IMR-90 (cell line): ENCODE results near the gene SNRPF. TPM values are rescaled to one million over a fixed set of nuclear protein-coding genes. Genes with fewer than 3 reads are reported as not detected.
A peak's percentile ranks its signal among the peaks of the same experiment; 100 is the strongest.

Source experiments
- ATAC-seq: fragments of 200-7000 bp; cut with Tn5 transposase; 2 replicates; pipeline ENCODE4 v1.9.1; 2020; ENCODE audit warnings: low read depth, mild to moderate bottlenecking, moderate library complexity
- BruUV-seq: library from RNA; stranded (reverse); fragments of 400-500 nt; replicated peaks from 2 replicates; lab custom pipeline; 2021; lab: Mats Ljungman, UMichigan
- CTCF ChIA-PET: fragments of 300-600 bp; formaldehyde crosslinking; extraction: SDS; loops from one replicate; lab custom pipeline; 2021; ENCODE audit warnings: antibody characterized with exemption; lab: Yijun Ruan, JAX
- POLR2A ChIA-PET: fragments of 300-600 bp; sonication (Branson Sonifier 250); formaldehyde crosslinking; loops from one replicate; lab custom pipeline; 2022; ENCODE audit warnings: antibody characterized with exemption; ENCODE audit not compliant: unreplicated experiment; lab: Charles Lee
- DNase-seq: peaks from one replicate; pipeline ENCODE4 v3.0.0; 2013
- H2AFZ ChIP-seq: replicated peaks from 2 replicates; pipeline ENCODE3; 2013; ENCODE audit warnings: low read length, mild to moderate bottlenecking; ENCODE audit not compliant: poor library complexity
- H2AK5ac ChIP-seq: 2 replicates; pipeline ENCODE4 v1.6.1; 2013; ENCODE audit warnings: low read depth, low read length, inconsistent platforms
- H2AK9ac ChIP-seq: replicated peaks from 2 replicates; pipeline ENCODE3; 2013; ENCODE audit warnings: mild to moderate bottlenecking, low read depth, low read length, moderate library complexity; ENCODE audit not compliant: poor library complexity
- H2BK120ac ChIP-seq: 2 replicates; pipeline ENCODE4 v1.6.1; 2013; ENCODE audit warnings: low read depth, low read length, inconsistent platforms
- H2BK15ac ChIP-seq: 3 replicates; pipeline ENCODE4 v1.6.1; 2013; ENCODE audit warnings: low read depth, low read length, inconsistent platforms
- H2BK20ac ChIP-seq: 2 replicates; pipeline ENCODE4 v1.6.1; 2013; ENCODE audit warnings: low read depth, mild to moderate bottlenecking, inconsistent platforms, low read length, moderate library complexity
- H2BK5ac ChIP-seq: 2 replicates; pipeline ENCODE4 v1.6.1; 2013; ENCODE audit warnings: mild to moderate bottlenecking, low read depth, low read length, inconsistent platforms; ENCODE audit not compliant: poor library complexity, severe bottlenecking
- H3K14ac ChIP-seq: replicated peaks from 2 replicates; pipeline ENCODE4 v1.6.1; 2013; ENCODE audit warnings: low read depth, low read length, inconsistent platforms
- H3K18ac ChIP-seq: 2 replicates; pipeline ENCODE4 v1.6.1; 2013; ENCODE audit warnings: low read depth, low read length, control low read depth
- H3K23ac ChIP-seq: 2 replicates; pipeline ENCODE4 v1.6.1; 2013; ENCODE audit warnings: low read depth, low read length, inconsistent platforms
- H3K27ac ChIP-seq: 2 replicates; pipeline ENCODE4 v1.5.1; 2013; ENCODE audit warnings: mild to moderate bottlenecking, control low read depth, low read length; ENCODE audit not compliant: insufficient read depth
- H3K27me3 ChIP-seq: 2 replicates; pipeline ENCODE4 v1.6.1; 2013; ENCODE audit warnings: low read length; ENCODE audit not compliant: control insufficient read depth, insufficient read depth
- H3K36me3 ChIP-seq: 2 replicates; pipeline ENCODE4 v1.6.1; 2013; ENCODE audit warnings: low read length, mixed read lengths; ENCODE audit not compliant: control insufficient read depth, insufficient read depth
- H3K4ac ChIP-seq: 2 replicates; pipeline ENCODE4 v1.6.1; 2013; ENCODE audit warnings: low read depth, low read length, inconsistent platforms
- H3K4me1 ChIP-seq: 2 replicates; pipeline ENCODE4 v1.6.1; 2013; ENCODE audit warnings: low read length, mixed read lengths; ENCODE audit not compliant: control insufficient read depth, insufficient read depth
- H3K4me2 ChIP-seq: 2 replicates; pipeline ENCODE4 v1.6.1; 2013; ENCODE audit warnings: low read depth, mild to moderate bottlenecking, control low read depth, low read length, moderate library complexity
- H3K4me3 ChIP-seq: 2 replicates; pipeline ENCODE4 v1.5.1; 2013; ENCODE audit warnings: low read depth, mild to moderate bottlenecking, control low read depth, low read length, moderate library complexity; ENCODE audit not compliant: insufficient read depth
- H3K56ac ChIP-seq: 2 replicates; pipeline ENCODE4 v1.6.1; 2013; ENCODE audit warnings: low read length, inconsistent platforms; ENCODE audit not compliant: insufficient read depth; ENCODE audit errors: extremely low read depth
- H3K79me1 ChIP-seq, 2 experiments: 2 replicates each; pipeline ENCODE4 v1.6.1; 2013; ENCODE audit warnings: low read length in 2 of 2, inconsistent platforms in 1 of 2, low read depth in 1 of 2
- H3K9ac ChIP-seq: 2 replicates; pipeline ENCODE4 v1.6.1; 2013; ENCODE audit warnings: low read depth, low read length, control low read depth
- H3K9me1 ChIP-seq: 2 replicates; pipeline ENCODE4 v1.6.1; 2013; ENCODE audit warnings: low read length, inconsistent platforms; ENCODE audit not compliant: insufficient read depth
- H3K9me3 ChIP-seq: 2 replicates; pipeline ENCODE4 v1.6.1; 2013; ENCODE audit warnings: low read length; ENCODE audit not compliant: control insufficient read depth, insufficient read depth
- H4K20me1 ChIP-seq: 2 replicates; pipeline ENCODE4 v1.6.1; 2013; ENCODE audit warnings: low read length, inconsistent platforms; ENCODE audit not compliant: insufficient read depth
- H4K5ac ChIP-seq: 2 replicates; pipeline ENCODE4 v1.6.1; 2013; ENCODE audit warnings: mild to moderate bottlenecking, low read depth, low read length, control low read depth
- H4K8ac ChIP-seq, 2 experiments: 2 replicates each; pipeline ENCODE4 v1.6.1; 2013; ENCODE audit warnings: low read depth in 2 of 2, low read length in 2 of 2, control low read depth in 1 of 2, inconsistent platforms in 1 of 2
- H4K91ac ChIP-seq: 2 replicates; pipeline ENCODE4 v1.6.1; 2013; ENCODE audit warnings: low read depth, low read length, inconsistent platforms; ENCODE audit not compliant: insufficient read depth
- CHD1 ChIP-seq: IDR thresholded peaks from 2 replicates; pipeline ENCODE4 v1.6.1; 2012; ENCODE audit warnings: low read depth, low read length, improper control_type of control experiment
- CTCF ChIP-seq: conservative IDR thresholded peaks from 2 replicates; pipeline ENCODE4 v1.5.1; 2012; ENCODE audit warnings: mild to moderate bottlenecking, low read depth, low read length, improper control_type of control experiment
- POLR2A ChIP-seq: IDR thresholded peaks from 2 replicates; pipeline ENCODE4 v1.6.1; 2012; ENCODE audit warnings: mild to moderate bottlenecking, low read depth, low read length
- RAD21 ChIP-seq: IDR thresholded peaks from 2 replicates; pipeline ENCODE4 v1.6.1; 2012; ENCODE audit warnings: low read length, improper control_type of control experiment
- SMC3 ChIP-seq: fragments of 150-350 bp; IDR thresholded peaks from 2 replicates; pipeline ENCODE4 v1.6.1; 2016; ENCODE audit warnings: low read depth, mild to moderate bottlenecking, antibody characterized with exemption, low read length, moderate library complexity
- WGBS, 2 experiments: methylation state at CpG; one replicate each; pipeline versions ENCODE4 v1.1.5 to v1.1.7; 2013; ENCODE audit warnings: missing lambda C conversion rate in 2 of 2; ENCODE audit not compliant: insufficient read length in 1 of 2; ENCODE audit errors: extremely low coverage in 2 of 2; 5-methylcytosine and 5-hydroxymethylcytosine counted together
- dilution Hi-C: fragments of 300-500 bp; cut with HindIII; formaldehyde crosslinking; loops from one replicate; pipeline ENCODE4 v1.14.3; 2018; ENCODE audit warnings: low sequenced_read_pairs; ENCODE audit not compliant: unreplicated experiment
- in situ Hi-C: fragments of 300-500 bp; cut with MboI; formaldehyde crosslinking; loops from 3 replicates; pipeline ENCODE4 v1.14.3; 2019; ENCODE audit warnings: low sequenced_read_pairs, inconsistent platforms, mixed read lengths
- intact Hi-C: fragments of 100-400 bp; cut with micrococcal nuclease; formaldehyde crosslinking; loops from 2 replicates; pipeline ENCODE4 v1.10.0; 2022
- polyA plus RNA-seq, 3 experiments: library from polyadenylated mRNA; depleted of rRNA; stranded (reverse); fragments of >200 nt; gene quantifications; 2 replicates each; pipeline ENCODE4 v1.2.3, GENCODE V29; 2012; ENCODE audit warnings: low replicate concordance in 1 of 3
- total RNA-seq: library from RNA; depleted of rRNA; stranded (reverse); fragments of >200 nt; gene quantifications from 2 replicates; pipeline ENCODE4 v1.2.3, GENCODE V29; 2012

The SNRPF gene
- total and polyA plus RNA-seq, 2 of the 4 experiments (the other 2 are of a cell fraction) = 5.0 to 27.9 TPM

DNA sequence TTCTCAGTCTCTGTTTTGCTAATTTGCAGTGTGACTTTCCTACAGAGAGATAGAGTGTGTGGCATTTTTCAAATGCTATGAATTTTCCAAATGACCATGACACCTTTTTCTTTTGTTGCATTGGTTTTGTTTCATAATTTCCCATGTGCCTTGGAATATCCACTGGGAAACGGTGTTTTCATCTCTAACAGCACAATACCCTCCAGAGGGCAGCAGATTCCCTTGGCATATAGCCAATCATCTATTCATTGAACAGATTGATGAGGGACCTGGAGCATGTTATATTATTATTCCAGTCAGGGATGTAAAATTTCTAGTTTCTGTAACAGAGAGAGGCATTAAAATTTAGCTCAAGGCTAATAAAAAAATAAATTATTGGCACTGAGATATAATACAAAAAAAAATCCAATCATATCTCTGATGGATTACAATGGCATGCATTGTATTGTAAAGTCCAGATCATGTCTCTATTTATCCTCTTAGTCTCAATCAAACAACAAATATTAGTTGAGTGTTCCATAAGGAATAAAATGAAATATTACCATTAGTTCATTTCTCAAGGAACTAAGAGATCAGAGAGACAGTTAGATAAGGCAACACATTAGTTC lies 38.6 kb upstream of the SNRPF start:
- no peak overlapping the region for H2AK5ac ChIP-seq
- H3K56ac ChIP-seq = no peak overlapping the region
- H3K4me3 ChIP-seq = no peak overlapping the region
- no peaks in the 10 kb centered on the region for H3K9me3 ChIP-seq
- no peak overlapping the region for H3K4ac ChIP-seq
- H3K9me1 ChIP-seq = no peaks in the 10 kb centered on the region
- intact Hi-C loops (loop anchor here (1.0 to 5.0 kb wide), 3 partner anchors 98 to 697 kb away; no protein-coding TSS in a partner anchor), dilution Hi-C loops (no loop called here), in situ Hi-C loops (no loop called here)
- DNase-seq = peak; percentile 62
- no peak overlapping the region for H2BK5ac ChIP-seq
- H2AK9ac ChIP-seq = no peak overlapping the region
- H4K8ac ChIP-seq = no peak overlapping the region
- no peak overlapping the region for H4K91ac ChIP-seq
- no peak overlapping the region for H2BK20ac ChIP-seq
- no TSS peak for BruUV-seq
- no peak overlapping the region for H2BK15ac ChIP-seq
- ATAC-seq = peak; percentile 42; the same call in 1 of the 2 replicates
- no peak overlapping the region for H3K23ac ChIP-seq
- no peaks in the 10 kb centered on the region for H4K20me1 ChIP-seq
- ChIA-PET CTCF (no interaction called here), POLR2A (no interaction called here)
- peak; percentile 61 for TF ChIP-seq CTCF
- TF ChIP-seq CHD1 = no peak
- TF ChIP-seq RAD21 = peak; percentile 43
- peak; percentile 73 for TF ChIP-seq SMC3
- no peak for TF ChIP-seq POLR2A
- H2AFZ ChIP-seq = no peak overlapping the region
- no peak overlapping the region for H4K5ac ChIP-seq
- H3K9ac ChIP-seq = no peak overlapping the region
- H3K18ac ChIP-seq = no peak overlapping the region
- H3K36me3 ChIP-seq = no peaks in the 10 kb centered on the region
- no peak overlapping the region for H3K4me2 ChIP-seq
- no peak overlapping the region for H3K27ac ChIP-seq
- H3K27me3 ChIP-seq = no peaks in the 10 kb centered on the region; the same call in 1 of the 2 replicates
- no peak overlapping the region for H3K14ac ChIP-seq
- H2BK120ac ChIP-seq = no peak overlapping the region
- H3K4me1 ChIP-seq = no peaks in the 10 kb centered on the region
- H3K79me1 ChIP-seq = no peaks in the 10 kb centered on the region
- no CpG with 5 or more reads among the region's 1 CpG for WGBS, 2 experiments
